GM19023 (cell line): ENCODE results near the gene GRB10.
"Not testable (repeated sequence)": the region's sequence is repeated elsewhere in the genome, so short reads cannot be mapped to it uniquely, and the experiment has no call there.

ENCODE experiments used
- ATAC-seq: cut with Tn5 transposase; IDR thresholded peaks from one replicate; pipeline ENCODE4 v1.9.1; 2021; ENCODE audit warnings: mild to moderate bottlenecking, moderate library complexity; ENCODE audit not compliant: unreplicated experiment

Gene GRB10

DNA sequence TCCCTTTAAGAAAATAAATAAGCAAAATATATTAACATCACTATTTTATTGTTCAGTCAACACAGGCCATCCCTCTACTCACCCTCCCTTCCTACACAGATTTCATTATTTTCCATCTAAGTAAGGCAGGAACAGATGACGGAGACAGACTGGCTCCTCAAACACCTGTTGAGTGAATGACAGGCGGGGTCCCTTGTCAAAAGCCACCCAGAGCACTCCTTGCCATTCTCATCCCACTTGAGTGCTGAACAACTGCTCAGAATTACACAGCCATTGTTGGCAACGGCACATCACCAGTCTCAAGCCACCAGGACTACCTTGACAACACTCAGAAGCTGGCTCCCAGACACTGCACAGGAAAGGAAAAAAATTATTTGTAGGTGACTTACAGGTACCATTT, 3.3 kb downstream of the GRB10 start:
- no peak for ATAC-seq

DNA sequence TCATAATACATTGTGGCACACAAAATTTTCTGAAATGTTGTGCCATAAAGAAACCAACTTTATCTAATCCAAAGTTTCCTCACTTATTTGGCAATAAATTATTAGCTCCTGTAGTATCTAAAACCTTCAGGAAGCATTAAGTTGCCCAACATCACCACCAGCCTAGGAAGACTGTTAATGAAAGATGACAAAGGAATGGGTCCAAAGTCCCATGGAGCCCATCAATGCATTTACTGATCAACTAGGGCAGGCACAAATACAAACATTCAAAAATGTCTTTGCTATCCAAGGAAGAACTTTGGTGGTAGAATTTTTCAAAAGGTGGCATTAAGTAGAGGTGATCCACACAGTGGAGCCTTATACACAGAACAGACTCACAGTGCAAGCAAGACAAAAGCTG, 4.5 kb downstream of the GRB10 start:
- no peak for ATAC-seq

DNA sequence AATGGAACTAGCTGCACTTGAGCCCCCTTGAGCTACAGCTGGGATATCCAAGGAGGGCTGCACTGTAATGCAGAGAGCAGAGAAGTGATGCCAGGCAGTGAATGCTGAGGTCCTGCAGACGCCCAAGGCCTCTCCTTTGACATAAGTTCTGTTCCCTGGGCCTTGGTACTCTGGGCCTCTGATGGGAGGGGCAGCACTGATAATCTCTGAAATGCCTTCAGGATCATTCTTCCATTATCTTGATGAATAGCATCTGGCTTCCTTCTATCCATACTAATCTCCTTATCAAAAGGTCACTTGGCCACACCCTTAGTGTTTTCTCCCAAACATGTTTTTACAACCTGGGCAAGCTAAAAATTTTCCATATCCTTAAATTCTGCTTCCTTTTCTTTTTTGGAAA, 6.9 kb downstream of the GRB10 start:
- ATAC-seq, result no peak

DNA sequence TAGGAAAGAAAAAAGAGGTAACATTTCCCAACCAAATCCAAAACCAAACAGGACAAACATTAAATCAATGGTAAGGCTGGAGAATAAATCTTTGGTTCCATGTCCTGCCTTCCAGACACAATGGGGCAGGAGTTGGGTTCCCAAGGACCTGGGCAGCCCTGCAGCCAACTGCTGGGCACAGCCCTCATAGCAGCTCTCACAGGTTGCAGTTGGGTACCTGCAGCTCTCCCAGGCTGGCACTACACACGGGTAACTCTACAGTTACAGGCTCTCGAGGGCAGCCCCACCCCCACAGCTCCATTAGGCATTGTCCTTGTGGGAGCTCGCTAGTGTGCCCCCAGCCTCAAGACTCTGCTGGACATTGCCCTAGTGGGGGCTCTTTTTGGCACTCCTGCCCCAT, 7.5 kb downstream of the GRB10 start:
- ATAC-seq, result no peak

DNA sequence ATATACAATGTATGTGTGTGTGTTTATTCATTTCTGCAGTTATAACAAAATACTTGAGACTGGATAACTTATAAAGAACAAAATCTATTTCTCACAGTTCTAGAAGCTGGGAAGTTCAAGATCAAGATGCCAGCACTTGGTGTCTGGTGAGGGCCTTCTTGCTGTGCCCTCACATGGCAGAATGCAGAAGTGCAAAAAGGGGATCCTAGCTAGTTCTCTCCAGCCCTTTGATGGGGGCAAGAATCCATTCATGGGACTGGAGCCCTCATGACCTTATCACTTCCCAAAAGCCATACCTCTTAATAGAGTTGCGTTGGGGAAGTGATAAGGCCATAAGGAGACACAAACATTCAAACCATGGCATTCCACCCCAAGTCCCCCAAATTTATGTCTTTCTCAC, 8.4 kb downstream of the GRB10 start:
- no peak for ATAC-seq

DNA sequence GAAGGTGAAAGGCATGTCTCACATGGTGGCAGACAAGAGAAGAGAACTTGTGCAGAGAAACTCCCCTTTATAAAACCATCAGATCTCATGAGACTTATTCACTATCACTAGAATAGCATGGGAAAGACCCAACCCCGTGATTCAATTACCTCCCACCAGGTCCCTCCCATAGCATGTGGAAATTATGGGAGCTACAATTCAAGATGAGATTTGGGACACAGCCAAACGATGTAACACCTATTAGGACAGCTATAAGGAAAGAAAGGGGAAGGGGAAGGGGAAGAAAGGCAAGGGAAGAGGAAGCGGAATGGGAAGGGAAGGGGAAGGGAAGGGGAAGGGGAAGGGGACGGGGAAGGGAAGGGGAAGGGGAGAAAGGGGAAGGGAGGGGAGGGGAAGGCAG, 9.6 kb downstream of the GRB10 start:
- not testable (repeated sequence) for ATAC-seq

DNA sequence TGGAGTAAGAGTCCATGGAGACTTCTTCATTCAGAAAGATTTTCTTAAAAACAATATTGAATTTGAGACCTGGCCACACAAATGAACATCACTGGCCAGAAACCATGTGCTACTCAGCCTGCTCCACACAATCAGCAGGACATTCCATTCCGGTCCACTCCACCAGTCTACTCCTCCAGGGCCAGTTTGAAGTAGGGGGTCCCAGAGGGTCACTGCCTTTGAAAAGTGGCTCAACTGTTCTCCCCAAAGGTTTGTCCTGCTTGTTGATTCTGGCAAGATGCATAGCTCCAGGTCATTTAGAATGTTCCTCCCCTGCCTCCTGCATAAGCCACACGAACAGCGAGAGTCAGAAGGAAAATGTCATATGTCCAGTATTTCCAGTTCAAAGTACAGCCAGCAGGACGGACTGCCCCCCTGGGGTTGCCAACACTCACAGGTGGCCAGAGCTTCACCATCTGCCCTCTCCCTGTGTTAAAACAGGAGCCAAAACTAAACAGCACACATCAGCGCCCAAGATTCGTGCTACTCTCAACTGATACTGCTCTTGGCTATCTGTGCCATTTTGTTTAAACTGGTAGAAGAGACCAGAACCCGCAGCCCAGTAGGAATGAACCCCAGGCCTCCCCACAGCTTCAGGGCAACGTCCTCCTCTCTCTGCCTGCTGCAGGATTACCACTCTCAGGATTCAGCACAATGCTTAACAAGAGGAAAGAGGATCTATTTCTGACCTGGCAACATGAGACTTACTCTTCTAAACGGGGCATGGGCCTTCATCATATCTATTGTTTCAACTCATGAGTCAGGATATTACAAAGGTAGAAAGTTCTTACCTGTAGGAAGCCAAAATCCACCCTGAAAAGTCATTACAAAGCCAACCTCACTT, 11.3 kb downstream of the GRB10 start:
- no peak for ATAC-seq

DNA sequence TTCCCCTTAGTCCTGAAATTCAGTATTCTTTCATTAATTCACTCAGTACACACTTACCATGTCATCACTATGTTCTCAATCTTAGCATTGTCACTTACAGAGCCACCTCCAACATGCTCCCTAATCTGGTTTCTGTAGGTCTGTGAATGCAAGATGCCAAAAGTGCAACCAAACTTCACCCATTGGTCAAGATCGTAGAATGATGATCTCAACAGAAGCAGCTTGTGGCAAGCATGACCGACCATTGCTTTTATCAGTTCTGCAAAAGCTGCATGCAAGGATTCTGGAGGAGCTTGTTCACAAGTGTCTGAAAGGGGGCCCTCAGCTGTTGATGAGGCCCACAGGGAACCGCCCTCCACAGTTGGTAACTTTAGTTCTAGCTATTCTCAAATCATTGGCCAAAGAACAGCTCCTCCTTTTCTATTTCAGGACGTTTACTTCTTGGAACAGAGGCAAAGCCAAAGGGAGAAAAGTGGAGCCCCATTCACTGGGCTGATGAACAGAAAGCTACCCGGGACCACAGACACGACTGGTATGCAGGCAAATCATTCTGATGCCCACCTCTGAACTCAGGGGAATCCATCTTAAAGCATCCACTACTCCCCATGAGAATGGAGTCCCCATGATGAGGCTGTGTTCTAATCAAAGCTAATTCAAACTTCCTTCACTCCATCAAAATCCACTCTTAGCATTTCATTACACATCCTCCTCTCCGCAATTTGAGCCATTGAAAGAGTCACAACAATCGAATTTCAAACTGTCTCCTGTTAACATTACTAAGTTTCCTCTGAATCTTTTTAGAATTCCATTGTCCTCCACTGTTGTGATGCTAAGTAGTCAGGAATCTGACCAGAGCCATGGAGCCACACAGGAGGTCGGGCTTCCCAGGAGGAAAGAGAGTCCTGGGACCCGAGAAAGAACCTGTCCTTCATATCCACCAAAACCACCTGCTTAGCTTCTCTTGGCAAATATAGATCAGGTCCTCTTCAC, 13.9 kb downstream of the GRB10 start:
- ATAC-seq, result no peak

DNA sequence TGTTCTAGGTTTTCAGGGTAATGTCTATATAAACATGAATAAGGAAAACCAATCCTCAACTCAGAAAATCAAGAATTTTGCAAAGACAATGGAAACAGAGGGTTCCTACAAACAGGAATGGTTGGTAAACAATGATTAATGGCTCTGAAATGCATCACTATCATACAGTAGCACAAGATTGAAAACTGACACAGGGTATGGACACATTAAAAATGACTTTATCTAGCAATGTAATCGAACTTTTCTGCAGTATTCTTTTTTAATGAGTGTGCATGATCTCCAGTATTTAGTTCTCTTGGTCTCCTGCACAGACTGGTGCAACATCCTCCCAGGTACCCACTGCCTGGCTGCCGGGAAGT, 15.9 kb downstream of the GRB10 start:
- no peak for ATAC-seq

DNA sequence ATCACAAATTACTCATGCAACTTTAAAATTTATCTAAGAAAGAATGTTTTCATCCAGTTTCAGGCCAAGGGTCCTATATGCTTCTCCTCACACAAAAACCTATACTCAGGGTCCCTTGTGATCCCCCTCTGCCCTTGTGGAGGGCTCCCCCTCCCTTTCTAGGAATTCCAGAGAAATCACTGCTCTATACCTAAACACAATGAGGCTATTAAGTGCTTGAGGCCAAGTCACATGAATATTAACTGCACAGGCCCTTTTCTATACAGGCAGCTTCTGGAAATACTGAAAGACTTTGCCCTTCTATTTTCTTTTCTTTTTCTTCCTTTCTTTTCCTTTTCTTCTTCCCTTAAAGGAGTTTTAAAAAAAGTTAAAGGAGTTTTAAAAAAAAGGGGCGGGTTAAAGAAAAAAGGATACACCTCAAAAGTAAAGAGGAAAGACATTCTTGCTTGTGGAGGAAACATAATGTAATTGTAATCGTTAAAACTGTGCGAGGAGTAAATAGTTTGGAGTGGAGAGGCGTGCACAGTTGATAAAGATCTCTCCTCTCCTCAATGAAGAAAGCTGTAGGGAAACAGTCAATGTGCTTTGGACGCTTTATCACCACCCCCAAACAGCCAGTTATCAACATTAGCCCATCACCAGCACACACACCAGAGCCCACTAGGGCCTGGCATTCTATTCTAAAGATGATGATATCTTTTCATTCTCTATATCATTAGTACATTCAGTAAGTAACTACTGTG, 16.4 kb downstream of the GRB10 start:
- ATAC-seq, result no peak

DNA sequence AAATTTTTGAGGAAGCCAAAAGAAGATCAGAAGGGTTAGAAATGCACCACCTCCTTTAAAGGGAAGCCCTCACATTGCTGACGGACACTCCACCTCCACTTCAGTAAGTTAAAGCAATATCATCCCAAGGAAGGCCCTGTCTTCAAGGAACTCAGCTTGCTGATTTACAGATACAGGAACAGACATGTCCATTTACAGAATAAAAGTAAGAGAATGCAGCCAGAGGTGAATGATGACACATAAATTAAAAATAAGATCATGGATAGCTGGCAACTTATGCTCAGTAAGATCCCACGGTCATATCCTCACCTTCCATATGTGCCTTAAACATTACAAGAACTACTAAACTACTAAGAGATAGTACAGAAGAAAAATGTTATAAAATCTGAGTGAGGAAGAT, 20.4 kb downstream of the GRB10 start:
- no peak for ATAC-seq

DNA sequence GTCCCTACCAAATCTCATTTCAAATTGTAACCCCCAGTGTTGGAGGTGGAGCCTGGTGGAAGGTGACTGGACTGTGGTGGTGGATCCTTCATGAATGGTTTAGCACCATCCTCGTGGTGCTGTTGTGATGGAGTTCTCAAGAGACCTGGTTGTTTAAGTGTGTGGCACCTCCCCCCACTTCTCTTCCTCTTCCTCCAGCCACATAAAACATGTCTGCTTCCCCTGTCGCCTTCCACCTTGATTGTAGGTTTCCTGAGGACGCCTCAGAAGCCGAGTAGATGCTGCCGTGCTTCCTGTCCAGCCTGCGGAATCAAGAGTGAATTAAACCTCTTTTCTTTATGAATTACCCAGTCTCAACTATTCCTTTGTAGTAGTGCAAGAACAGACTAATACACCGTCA, 21.0 kb downstream of the GRB10 start:
- ATAC-seq, result no peak

DNA sequence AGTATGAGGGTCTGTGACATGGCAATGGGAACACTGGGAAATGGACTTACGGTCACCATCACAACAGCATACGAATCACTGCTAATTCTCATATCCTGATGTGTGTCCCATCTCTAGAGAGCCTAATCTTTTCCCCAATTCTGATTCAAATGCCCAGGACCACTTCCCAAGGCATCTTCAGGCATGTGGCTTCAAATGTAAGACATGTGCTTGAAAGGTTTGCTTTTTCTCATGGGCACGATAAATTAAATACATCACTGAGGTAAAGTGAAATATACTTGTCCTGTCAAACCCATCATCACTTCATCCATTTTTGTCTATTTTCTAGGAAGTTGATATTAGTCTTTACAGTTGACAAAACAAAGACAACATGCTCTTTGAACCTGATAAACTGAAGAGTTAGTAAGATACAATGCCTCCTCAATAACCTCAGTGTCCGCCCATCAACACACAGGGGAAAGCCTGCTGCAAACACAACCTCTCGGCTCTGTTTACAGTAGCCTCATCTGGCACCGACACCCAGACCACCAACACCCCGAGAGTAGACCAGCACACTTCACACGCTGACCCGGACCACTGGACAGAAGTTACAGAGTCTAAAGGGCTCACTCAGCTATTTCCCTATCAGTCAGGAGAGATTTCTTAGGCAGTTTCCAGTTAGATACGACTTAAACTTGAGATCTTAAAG, 24.8 kb downstream of the GRB10 start:
- no peak for ATAC-seq

DNA sequence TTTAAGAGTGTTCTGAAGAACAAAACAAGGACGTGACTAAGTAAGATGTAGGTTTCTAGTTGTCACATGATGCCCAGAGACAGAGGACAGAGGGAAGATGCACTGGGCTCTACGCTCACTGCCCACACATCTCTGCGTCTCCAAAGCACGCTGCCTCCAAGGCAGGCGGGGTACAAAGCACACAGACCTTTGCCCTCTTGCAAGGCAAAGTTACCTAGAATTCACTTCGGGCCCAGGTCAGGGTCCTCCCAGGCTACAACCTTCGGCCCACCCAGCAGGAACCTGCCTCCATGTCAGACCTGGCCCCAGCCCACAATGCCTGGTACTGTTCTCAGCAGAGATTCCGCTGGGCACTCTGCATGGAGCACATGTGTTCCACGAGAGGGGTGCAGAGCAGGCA, 26.5 kb downstream of the GRB10 start:
- no peak for ATAC-seq

DNA sequence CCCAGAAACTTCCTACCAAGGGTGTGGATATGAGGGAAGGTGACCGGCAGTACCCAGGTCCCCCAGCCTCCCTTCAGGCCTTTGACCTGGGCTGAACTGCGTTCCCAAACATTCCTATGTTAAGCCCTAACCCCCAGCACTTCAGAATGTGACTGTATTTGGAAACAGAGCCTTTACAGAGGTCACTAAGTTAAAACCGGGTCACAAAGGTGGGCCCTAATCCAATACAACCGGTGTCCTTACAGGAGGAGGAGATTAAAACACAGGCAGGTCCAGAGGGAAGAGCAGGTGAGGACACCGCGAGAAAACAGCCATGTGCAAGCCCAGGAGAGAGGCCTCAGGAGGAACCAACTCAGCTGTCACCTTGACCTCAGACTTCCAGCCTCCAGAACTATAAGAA, 28.0 kb downstream of the GRB10 start:
- no peak for ATAC-seq

DNA sequence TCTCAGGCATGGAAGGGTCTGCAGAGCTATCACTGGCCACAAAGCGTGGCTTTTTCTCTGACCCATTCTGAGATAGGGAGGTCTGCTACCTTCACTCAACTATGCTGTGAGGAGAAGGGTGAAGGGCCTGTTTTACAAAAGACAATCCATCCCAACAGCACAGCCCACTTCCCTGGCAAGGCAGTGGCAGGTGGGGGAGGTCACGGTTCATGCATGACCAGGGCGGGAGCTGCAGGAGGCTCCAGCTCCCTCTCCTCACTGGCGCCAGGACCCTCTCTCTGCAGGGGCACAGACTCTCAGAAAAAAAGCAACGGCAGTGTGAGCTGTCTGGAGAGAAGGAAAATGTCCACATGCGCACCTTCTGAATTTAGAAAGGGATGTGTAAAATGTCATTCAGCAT, 28.5 kb downstream of the GRB10 start:
- no peak for ATAC-seq

DNA sequence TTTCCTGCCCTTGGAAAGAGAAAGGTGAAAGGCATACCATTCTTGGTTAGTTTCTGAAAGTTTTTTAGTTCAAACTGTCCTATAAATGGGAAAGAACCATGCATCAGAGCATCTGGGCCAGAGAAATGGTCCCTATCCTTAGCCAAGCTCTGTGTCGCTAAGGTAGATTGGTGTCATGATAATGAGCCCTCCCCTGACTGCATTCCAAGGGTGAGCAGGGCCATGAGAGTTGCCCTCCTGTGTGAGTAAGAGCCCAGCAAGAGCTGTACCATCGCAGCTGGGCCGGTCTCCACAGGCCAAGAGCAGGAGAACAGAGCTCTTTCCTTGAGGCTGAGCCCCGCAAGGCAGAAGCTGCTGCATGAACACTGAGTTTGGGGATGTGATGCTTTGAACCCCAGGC, 30.3 kb downstream of the GRB10 start:
- no peak for ATAC-seq

DNA sequence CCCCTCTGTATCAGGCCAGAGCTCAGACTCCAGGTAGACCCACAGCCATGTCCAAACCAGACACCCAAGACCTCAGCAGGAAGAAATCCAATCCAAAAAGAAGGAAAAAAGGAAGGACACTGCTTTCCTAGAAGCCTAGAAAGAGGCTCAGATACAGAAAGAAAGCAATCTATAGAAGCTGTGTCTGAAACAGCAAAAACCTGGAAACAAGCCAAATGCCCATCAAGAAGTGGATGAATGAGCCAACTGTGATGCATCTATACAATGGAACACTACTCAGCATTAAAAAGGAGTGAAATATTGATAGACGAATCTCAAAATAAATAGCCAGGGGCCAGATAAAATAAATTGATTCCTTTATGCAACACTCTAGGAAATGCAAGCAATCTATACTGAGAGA, 31.6 kb downstream of the GRB10 start:
- no peak for ATAC-seq

DNA sequence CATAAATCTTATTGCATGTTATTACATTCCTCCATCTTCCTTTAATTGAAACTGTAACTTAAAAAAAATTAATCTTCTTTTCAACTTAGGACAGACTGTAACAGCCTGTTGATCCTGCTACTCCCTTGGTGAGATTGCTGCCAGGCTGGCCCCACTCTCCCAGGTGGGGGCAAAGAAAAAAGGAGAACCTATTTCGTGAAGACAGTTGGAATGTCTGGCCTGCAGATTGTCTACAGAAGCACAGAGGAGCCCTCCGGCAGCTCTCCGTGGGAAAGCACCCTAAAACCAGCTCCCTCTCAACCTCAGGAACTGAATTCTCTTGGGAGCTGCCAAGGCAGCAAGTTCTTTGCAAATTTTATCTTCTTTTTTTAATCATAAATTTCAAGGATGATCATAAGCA, 32.8 kb downstream of the GRB10 start:
- no peak for ATAC-seq

DNA sequence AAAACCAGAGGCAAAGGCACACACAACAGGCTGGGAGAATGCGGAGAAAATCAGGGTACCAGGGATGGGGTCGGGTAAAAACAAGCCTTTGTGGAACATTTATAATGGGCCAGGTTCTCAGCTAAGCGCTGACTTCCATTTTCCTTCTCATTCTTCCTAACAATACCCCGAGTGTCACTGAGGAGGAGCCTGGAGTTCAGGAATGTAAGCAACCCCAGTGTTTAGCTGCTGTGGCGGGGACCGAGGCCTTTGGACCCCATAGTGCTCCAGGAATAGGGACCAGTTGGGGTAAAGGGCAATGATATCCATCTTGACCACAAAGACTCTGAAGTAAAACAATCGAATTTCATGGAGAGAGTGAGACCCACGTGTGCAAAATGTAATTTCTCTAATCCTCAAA, 34.2 kb downstream of the GRB10 start:
- no peak for ATAC-seq

DNA sequence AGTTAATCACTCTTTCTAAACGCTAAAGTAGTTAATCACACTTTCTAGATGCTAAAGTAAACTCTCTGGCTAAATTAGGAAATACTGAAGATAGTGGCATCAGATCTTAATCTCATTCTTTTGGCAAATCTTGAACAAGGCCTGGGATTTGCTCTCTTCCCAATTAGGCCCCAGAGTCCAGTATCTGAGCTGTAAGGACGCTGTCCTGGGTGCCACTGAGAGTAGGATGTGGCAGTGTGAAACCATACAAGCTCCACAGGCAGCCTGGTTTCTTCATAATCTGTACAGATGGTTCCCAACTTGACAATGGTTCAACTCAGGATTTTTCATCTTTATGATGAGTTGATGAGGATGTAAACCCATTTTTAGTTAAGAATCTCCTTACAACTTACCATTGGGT, 36.9 kb downstream of the GRB10 start:
- no peak for ATAC-seq
